HG02981 (cell line): ENCODE measurements around the gene IQSEC3.
"Not testable (repeated sequence)": the region's sequence is repeated elsewhere in the genome, so short reads cannot be mapped to it uniquely, and the experiment has no call there.

ENCODE experiments used
- ATAC-seq: cut with Tn5 transposase; IDR thresholded peaks from one replicate; pipeline ENCODE4 v1.9.1; 2021; ENCODE audit warnings: mild to moderate bottlenecking, moderate library complexity; ENCODE audit not compliant: unreplicated experiment

IQSEC3 gene

DNA sequence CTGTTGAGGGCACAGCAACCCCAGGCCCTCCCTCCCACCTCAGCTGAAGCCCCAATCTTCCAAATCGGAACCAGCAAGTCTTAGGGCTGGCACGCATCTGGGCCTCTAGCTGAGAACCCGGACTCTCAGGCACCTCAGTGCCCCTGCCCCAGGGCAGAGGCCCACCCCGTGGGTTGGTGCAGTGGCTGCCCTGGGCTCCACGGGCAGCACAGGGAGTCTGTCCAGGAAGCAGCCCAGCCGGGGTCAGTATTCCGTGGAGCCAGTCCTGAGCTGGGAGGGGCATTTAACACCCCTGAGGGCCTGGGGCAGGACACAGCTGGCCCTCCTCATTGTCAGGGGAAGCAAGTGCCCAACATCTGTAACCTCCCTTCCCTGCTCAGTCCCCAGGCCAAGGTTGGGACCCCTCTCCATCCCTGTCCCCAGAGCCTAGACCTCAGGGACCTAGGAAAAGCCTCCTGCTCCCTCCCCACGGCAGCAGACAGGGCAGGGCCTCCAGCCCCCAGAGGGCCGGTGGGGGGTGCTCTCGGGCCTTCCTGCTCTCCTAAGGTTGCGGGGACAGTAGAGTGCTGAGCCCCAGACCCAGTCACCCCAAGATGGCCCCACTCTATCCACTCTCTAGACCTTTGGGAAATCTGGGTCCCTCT is 110.9 kb downstream of the IQSEC3 start:
- no peak for ATAC-seq

DNA sequence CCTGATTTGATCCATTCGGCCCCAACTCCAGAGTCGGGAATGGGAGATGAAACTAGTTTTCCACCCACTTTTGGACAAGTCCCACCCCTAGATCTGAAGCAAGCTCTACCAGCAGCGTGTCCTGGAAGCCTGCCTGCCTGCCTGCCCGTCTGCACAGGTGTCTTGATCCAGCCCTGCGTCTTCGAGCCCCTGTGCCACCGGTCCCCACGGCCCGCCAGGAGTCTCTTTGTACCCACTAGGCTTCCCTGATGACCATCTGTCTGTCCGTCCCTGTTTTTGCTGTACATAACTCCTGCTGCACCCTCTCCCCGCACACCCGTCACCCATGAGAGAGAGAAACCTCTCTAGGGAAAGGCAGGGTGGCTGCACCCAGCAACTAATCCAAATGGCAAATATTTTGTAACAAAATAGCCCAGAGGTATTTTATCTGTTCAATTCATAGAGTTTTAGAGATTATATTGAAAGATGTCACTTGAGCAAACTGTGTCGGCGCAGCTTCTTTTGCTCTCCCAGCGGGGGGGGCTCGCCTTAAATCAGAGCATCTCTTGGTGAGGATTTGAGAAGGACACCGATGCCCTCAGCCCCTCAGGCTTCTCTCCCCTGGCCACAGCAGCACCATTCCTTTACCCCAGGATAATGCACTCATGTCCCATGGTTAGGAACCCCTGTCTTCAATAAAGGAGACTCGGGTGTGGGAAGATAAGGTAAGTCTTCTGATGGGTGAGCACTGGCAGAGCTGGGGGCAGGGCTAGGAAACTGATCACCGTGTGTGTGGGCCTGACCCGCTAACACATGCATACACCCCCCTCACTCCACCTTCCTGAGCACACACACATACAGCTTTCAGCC is 111.6 kb downstream of the IQSEC3 start:
- ATAC-seq, result no peak

DNA sequence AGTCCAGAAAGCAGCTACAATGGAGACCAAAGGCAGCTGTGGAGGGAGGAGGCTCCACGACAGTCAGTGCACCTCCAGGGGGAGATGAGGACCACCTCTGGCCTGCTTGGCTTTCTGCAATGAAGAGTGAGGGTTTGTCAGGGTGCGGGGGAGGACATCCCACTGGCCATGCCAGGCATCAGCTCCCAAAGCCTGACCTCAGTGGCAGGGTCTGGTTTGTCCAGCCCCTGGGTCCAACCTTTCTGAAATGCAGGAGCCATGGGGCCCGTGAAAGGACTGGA is 112.2 kb downstream of the IQSEC3 start:
- no peak for ATAC-seq

DNA sequence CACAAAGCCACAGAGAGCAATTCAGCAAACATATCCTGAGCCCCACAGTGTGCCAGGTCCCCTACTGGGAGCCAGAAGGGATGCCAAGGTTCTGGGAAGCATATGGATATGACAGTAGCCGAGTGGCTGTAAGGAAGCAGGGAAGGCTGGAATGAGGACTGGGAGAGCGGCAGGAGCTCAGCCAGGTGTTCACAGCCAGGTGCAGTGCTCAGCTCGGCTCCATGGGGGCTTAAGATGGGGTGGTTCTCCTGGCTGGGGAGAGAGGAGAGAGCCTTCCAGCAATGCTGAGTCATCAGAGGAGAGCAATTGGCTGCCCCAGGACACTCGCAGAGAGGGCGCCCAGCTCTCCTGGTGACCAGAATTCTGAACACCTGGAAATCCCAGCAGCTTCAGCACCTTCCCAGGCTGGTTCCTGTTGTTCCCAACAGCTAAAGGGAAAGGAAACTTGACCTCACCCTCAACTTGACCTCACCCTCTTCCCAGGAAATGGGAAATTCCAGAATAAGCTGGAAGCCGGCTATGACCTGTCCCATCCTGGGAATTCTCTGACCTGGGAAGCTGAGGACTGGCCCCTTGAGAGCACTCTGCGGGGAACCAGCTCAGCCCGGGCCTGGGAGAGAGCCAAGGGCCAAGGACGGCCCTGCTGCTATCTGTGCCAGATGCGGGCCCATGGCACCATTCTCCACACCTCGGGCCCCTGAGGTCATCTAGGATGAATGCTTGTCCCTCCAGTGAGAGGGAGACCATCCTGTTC is 112.7 kb downstream of the IQSEC3 start:
- no peak for ATAC-seq

DNA sequence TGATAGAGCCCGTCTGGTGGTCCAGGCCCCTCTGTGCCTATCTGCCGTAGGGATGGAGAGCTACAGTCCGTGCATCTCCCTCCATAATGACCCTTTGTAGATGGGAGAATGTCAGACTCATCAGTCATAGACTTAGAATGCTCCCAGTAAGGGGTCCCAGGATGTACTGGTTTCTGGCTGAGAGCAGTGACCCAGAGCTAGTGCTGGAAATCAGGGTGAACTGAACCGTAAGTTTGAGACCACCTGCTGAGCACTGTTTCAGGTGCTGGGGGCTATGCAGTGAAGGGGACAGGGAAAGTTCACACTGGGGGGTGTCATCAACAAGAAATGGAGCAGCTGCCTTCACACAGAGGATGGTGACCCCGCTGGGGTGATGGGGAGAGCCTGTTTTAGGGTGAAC is 113.3 kb downstream of the IQSEC3 start:
- no peak for ATAC-seq

DNA sequence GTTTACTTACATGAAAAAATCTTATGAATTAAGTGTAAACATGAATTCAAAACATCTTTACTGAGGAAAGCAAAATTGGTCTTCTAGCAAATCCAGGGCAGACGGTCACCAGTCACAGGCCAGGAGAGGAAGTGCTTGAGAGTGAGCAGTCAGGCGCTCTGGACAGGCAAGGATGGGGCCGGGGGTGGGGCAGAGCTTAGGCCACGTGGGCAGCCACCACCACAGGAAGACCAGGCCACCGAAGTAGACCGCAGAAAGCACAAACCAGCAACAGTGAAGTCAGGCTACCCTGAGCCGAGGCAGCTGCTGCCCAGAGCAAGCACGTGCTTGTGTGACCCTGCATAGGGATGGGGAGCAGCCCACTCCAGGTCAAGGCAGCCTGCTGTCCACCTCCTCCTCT is 113.9 kb downstream of the IQSEC3 start:
- ATAC-seq, result no peak

DNA sequence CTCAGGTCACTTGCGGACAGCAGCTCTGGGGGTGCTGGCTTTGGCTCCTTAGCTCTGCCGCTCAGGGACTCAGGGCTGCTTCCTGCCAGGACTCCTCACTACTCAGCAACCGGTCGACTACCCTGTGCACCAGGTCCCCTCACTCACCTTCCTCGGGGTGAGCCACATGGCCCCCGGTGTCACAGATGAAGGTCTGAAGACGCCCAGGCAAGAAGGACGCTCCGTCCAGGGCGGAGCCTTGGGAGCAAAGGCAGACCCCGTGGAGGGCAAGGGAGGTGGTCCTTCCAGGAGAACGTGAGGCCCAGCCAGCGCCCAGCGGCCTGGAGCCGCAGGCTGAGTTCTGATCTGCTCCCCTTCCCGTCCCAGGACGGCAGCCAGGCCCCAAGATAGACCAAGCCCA is 115.4 kb downstream of the IQSEC3 start:
- no peak for ATAC-seq

DNA sequence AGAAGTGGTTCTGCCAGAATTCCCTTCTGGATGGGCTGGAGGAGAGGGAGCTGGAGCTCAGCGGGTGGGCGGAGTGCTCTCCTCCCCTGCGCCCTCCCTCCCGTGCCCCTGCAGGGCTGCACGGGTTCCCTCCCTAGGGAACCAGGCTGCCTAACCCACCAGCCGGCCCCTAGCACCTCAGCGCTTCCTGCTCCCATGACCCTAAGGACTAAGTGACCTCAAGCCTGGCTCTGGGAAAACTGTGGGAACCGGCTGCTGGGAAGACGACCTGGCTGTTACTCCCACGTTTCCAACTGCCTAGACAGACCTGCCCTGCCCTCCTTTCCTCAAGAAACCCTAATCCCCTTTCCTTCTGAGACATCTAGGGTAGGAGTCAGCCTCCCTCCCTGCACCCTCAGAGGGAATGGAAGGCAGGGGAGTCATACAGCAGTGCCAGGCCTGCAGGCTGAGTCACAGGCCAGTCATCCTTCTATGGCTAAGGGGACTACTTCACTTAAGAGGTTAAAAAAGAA is 115.9 kb downstream of the IQSEC3 start:
- no peak for ATAC-seq

DNA sequence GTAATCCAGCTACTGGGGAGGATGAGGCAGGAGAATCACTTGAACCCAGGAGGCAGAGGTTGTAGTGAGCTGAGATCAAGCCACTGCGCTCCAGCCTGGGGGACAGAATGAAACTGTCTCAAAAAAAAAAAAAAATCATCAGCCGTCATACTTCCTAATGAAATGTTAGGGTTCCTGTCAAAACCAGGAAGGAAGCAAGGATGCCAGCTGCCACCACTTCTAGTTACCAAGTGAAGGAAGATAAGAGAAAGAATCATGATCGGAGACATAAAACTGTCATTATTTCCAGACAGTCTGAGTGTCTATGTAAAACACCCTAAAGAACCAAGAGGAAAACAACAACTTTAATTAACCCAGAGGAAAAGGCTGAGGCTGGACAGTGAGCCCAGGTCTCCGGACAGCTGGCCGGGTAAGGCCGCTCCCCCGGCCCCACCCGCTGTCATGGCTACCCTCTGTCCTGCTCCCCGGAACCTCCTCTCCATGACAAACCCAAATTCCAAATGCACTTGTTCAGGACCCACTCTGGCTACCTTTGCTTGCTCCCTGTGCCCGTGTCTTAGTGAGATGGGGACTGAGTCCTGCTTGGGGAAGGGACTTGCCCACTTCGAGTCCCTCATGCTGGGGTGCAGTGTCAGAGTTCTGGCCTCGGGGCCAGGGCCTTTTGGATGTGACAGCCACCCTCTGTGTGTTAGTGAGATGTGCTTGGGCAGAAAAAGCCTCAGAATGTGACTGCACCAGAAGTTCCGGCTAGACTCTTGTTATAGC is 118.4 kb downstream of the IQSEC3 start:
- ATAC-seq, result no peak

DNA sequence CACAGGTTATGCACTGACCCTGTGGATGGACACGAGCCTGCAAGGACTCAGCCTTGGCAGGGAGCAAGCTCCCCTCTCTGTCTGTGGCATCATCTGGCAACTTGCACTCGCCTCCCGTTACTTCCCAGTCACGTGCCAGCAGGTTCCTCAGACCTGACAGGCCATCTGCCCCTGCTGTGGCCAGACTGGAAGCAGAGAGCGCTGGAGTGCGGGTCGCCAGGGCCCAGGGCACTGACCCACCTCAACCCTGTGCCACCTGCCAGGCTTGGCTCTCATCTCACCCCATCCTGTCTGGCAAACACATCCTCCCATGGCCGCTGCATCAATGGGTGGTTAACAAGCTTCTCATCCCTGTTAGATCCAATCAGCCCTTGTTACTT is 119.0 kb downstream of the IQSEC3 start:
- ATAC-seq, result no peak

DNA sequence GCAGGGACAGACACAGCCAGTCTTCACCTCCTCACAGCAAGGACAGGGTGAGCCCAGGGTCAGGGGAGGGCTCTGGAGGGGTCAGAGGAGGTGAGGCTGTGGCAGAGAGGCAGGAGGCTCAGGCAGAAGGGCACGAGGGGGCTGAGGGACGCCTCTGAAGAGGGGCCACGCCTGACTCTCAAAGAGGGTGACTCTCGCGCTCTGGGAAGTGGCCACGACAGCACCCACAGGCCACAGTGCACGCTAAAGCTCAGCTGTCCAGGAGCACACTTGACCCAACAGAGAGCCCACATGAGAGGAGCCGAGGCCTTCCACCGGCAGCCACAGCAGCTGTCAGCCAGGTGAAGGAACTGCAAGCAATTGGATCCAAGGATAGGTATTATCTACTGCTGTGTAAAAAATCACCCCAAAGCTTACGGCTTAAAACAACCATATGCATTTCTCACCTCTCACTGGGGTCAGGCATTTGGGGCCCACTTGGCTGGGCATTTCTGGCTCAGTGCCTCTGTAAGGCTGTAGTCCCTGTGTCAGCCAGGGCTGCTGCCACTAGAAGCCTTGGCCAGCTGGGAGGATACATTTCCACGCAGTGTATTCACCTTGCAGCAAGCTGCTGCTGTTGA is 119.5 kb downstream of the IQSEC3 start:
- ATAC-seq, result no peak

DNA sequence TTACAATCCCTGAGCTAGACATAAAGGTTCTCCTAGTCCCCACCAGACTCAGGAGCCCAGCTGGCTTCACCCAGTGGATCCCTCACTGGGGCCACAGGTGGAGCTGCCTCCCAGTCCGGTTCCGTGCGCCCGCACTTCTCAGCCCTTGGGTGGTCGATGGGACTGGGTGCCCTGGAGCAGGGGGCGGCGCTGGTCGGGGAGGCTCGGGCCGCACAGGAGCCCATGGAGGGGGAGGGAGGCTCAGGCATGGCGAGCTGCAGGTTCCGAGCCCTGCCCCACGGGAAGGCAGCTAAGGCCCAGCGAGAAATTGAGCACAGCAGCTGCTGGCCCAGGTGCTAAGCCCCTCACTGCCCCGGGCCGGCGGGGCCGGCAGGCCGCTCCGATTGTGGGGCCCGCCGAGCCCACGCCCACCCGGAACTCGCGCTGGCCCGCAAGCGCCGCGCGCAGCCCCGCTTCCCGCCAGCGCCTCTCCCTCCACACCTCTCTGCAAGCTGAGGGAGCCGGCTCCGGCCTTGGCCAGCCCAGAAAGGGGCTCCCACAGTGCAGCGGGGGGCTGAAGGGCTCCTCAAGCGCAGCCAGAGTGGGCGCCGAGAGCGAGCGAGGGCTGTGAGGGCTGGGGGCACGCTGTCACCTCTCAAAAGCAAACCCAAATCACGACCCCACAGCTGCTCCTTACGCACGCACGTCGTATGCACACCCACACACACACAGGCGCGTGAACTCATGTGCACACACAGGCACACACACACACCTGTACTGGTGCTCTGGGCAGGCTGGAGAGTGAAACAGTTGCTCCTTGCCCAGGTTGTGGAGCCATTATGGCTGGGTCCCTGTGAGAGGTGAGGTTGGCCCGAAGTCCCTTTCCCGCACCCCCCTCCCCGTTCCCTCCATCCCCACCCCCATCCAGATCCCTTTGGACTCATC is 121.7 kb downstream of the IQSEC3 start:
- ATAC-seq, result not testable (repeated sequence)

DNA sequence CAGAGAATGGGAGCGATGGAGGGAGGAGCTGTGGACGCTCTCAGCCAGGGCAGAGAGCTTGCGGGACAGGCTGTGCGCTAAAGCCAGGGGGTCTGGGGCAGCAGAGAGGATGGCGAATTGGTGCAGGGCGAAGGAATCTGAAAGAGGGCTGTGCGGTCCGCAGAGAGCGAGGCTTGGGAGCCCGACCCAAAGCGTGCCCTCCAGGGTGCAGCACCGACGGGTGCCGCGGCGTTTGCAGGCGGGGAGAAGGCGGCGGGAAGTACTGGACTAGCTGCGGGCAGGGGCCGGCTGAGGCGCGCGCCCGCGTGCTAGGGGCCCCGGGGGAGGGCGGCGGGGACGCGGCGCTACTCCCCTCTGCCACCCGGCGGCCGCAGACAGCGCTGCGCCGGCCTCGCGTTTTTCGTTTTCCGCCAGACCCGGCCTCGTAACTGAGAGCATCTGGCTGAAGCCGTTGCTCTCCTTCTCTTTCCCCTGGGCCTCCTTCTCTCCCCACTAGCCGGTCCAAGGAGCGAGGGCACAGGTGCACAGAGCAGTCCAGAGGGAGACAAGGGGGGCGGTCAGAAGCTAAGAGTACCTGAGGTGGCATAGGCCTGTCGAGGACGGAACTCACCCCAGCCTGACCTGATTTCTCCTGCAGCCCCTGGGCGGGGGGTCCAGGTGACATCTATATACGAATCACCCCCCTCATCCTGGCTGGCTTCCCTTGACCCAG is 122.5 kb downstream of the IQSEC3 start:
- ATAC-seq, result no peak

DNA sequence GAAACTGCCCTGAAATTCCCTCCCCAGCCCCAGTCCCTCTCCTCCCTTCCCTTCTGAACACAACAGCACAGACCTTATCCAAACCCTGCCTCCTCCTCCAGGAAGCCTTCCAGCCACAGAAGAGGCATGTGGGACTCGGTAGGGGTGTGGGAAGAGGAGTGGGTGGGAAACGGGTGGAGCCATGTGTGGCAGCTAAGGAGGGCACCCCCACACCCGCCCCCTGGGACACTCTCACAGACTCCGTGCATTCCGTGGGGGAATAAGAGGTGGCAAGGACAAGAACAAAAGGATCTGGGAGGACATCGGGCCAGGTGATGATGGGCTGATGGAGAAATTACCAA is 123.0 kb downstream of the IQSEC3 start:
- no peak for ATAC-seq

DNA sequence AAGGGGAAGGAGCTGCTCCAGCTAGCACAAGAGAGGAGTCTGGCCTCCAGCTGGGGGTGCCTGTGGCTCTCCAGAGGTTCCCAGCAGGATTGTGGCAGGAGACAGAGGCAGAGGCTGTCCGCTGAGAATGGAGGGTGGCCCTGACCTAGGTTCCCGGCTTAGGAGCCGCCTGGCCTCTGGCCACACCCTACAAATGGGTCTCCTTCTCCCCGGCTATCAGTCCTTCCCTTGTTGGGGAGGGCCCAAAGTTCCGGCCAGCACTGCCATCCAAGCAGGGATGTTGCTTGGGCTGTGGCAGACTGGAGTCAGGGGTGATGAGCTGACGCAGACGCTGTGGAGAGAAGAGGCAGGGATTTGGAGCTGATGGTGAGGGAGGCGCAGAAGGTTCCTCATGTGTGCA is 124.3 kb downstream of the IQSEC3 start:
- no peak for ATAC-seq

DNA sequence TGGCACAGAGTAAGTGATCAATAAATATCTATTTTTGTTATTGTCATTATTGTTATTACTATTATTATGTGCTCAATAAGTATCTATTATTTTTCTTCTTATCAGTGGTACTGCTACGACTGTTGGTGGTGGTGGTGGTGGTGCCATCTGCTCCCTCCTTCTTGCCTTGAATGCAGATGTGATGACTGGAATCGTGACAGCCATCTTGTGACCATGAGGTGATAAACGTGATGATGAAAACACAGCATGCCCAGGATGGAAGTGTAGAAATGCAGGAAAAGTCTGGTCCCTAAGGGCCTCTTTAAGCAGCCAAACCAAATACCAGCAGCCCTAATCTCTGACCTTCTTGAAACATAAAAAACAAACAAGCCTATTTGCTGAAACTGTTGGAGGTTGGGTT is 125.0 kb downstream of the IQSEC3 start:
- no peak for ATAC-seq

DNA sequence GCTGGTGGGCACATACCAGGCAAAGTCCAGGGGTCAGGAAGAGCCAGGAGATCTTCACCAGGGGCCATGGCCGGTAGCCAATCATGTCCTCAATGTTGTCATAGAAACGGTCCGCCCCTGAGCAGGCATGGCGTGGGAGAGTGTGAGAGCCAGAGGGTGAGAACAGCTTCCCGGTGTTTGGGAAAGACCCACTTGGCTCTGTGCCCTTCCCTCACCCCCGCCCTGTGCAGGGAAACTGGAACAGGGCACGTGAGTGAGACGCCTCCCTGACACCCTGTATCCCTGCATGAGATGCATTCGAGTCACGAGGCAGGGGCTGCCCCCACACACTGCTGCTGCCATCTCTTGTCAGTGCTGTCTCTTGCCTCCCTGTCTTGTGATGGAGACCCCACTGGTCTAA is 126.7 kb downstream of the IQSEC3 start:
- no peak for ATAC-seq

DNA sequence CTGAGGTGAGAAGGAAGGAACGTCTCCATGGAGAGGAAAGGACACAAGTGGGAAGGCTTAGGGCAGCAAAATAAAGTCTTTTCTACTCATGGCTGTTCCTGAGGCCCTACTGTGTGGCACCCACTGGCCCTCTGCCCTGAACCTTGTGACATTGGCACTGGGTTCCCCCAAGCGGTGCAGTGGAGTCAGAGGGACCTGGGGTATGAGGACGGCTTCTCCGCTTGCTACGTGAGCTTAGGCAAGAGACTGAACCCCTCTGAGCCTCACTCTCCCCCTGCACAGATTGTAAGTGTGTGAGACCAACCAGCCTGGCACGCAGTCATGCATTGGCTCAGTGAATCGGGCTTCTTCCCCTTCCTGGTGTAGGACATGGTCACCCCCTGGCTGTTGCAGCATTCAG is 127.7 kb downstream of the IQSEC3 start:
- no peak for ATAC-seq

DNA sequence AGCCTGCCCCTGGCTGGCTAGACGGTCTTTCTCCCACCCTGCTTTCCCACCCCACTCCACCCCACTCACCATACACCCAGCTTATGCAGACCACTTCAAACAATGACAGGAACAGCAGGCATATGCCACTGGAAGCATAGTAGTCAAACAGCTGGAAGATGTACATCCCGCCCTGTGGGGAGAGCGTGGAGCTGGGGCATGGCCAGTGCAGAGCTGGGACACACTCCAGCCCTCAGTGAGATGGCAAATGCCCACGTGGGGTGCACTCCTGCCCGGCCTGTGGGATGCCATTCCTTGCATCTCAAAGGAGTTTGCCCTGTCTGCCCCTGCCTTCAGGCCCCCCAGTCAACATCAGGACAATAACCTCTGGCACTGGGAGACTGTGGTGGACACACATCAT is 128.6 kb downstream of the IQSEC3 start:
- no peak for ATAC-seq
